NOMO-1 treated with DMSO at 0.1 percent for 48 hours (cell line): Measurements from ENCODE around the gene ELOVL1.

Experiments used
- DNase-seq: peaks from one replicate; lab custom pipeline; 2025; ENCODE audit not compliant: unreplicated experiment; lab: John Stamatoyannopoulos, UW

Gene ELOVL1

DNA sequence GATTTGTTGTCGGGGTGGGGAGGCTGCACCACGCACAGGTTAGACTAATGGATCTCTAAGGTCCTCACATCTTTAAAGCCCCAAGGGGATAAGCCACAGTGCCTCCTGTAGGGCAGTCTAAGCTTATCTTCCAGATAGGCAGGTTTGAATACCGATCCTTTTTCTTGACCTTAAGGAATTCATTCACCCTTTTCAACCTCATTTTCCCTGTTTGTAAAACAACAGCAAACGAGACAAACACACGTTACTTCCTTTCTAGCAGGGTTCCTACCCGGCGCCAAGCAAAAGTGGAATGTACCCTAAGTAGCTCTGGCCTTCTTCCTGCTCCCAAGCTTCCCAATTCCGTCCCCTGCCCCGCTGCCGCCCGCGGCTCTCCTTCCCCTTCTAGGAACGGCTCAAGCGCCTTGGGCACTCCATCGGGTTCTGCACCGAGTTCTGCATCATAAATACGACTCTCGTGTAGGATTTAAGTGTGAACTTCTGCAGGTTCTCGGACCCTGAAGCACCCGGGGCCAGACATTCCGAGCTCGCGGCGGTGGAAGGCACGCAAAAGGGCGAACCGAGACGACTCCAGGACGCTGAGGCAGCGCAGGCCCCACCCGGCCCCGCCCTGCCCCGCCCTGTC, 9.6 kb downstream of the ELOVL1 start:
- peak; percentile 52 for DNase-seq

DNA sequence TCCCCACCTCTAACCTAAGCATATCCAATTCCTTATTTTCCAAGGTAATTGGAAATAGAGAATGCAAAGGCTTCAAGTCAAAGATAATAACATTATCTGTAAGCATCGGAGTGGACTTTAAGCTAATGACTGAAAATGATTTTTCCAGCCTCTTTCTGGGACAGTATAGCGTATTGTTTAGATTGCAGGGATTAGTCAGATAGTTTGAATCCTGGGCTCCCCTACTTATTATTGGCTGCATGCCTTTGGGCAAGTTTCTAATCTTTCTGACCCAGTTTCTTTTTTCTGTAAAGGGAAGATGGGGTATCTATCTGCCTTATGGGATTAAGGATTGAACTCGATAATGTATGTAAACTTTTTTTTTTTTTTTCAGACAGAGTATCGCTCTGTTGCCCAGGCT, 10.6 kb downstream of the ELOVL1 start:
- no peak for DNase-seq

DNA sequence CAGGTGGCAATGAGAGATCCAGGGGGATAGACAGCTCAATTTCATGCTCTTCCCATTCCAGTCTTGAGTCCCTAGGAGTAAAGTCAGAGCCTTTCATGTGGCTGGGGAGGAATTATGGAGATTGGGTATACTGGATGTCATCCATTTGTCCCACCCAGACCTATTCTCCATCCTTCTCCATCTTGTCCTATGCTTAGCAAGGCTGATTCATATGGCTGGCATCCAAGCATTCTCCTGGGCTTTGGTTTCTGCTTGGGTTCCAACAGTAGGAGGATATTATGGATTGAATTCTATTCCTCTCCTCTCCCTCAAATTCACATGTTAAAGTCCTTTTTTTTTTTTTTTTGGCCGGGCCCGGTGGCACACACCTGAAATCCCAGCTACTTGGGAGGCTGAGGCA, 12.9 kb downstream of the ELOVL1 start:
- no peak for DNase-seq

DNA sequence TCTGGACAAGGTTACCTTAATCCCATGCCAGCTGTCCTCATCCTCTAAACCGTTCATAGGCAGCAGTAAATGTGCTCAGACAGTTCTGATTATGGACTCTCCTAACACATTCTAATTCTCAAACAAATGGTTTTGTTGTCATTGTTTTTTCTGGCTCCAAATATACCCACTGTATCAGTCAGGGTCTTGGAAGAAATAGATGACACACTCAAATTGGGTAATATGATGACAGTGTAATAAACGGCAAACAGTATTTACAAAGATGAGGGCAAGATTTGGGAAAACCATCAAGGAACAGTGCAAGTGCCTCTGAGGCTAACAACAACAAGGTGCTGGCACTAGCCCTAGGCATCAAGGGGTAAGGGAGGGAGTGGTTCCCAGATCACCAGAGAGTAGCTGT, 13.3 kb downstream of the ELOVL1 start:
- DNase-seq: no peak

DNA sequence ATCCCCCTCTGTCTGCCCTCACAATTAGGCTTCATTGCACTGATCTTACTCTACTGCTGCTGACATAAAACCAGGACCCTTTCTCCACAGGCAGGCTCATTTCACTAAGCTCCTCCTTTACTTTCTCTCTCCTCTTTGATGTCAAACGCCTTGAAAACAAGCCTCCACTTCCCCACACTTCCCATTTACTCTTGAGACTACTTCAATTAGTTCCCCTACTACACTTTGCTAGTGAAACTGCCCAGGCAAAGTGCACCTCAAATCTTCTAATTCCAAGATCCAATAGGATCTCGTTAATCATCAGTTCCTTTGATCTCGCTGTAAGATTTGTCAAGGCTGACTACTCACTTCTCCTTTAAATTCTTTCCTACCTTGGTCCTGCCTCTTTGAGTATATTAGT, 14.9 kb downstream of the ELOVL1 start:
- no peak for DNase-seq

DNA sequence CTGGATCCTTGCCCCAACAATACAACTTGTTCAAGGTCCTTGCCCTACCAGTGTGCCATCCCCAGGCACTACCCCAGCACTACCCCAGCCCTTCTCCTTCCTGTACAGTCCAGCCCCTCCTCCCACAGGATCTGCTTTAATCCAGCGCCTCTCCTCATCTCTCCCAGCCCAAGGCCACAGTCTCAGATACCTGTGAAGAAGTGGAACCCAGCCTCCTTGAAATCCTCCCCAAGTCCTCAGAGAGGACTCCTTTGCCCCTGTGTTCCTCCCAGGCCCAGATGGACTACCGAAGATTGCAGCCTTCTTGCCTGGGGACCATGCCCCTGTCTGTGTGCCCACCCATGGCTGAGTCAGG, 15.5 kb downstream of the ELOVL1 start:
- no peak for DNase-seq

DNA sequence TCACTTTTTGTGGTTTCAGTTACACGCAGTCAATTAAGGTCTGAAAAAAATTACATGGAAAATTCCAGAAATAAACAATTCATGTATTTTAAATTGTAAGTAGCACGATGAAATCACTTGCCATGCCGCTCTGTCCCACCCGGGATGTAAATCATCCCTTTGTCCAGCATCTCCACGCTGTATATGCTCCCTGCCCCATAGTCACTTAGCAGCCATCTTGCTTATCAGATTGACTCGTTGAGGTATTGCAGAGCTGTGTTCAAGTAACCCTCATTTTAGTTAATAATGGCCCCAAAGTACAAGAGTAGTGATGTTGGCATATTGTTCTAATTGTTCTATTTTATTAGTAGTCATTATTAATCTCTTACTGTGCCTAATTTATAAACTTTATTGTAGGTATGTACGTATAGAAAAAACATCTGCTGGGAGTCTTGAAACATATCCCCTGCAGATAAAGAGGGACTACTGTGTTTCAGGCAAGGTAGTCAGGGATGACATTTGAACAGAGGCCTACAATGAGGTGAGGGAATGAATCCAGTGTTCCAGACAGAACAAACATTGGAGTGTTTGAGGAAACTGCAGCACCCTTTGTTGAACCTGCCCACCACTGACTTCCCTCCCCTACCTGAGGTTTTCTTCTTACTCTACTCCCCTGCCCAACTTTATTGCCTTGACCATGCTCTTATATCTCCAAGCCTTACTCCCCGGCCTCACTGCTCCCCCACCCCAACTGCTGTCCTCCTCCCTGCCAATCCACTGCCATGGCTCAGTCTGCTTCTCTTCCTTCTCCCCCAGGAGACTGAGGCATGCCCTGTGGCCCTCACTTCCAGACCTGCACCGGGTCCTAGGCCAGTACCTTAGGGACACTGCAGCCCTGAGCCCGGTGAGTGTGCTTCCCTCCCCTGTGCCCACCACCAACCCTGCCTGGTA, 16.1 kb downstream of the ELOVL1 start:
- no peak for DNase-seq

DNA sequence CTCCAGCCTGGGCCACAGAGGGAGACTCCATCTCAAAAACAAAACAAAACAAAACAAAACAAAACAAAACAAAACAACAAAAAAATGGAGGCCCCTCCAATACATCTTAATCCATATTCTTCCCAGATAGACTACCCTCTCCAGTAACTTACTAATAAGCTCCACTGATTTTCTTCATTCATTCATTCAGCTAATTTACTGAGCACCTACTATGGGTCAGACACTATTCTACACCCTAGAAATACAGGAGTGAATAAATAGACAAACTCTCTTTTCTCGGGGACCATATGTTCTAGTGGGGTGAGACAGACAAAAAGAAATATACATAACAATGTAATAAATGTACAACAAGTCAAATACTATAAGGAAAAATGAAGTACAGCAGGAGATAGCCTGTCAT, 16.8 kb downstream of the ELOVL1 start:
- no peak for DNase-seq

DNA sequence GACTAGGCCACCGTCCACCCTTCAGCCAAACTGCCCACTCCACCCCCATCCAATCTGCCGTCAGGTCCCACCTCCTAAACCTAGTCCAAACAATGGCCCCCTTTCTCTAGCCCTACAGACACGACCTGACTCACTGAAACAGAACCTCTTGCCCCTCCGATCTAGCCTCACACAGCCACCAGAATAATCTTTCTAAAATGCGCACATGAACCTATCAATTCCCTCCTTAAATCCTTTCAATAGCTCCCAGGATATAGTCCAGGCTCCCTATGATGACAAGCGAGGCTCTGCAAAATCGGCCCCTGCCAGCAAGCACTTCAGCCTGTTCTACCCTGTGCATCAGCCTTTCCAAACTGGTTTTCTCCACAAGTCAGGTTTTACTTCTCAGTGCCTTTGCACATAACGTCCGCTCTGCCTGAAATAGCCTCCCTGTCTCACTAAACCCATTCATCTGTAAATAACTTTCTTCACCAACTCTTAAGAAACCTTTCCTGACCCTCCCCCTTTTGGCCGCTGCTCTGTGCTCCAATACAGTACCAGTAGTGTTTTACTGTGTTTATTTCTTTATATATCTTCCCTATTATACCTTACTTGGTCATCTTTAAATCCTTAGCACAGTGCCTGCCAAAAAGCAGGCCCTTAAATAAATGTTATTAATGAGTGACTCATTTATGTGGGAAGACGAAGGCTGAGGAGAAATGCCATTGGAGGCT, 18.1 kb downstream of the ELOVL1 start:
- DNase-seq: peak; percentile 22

DNA sequence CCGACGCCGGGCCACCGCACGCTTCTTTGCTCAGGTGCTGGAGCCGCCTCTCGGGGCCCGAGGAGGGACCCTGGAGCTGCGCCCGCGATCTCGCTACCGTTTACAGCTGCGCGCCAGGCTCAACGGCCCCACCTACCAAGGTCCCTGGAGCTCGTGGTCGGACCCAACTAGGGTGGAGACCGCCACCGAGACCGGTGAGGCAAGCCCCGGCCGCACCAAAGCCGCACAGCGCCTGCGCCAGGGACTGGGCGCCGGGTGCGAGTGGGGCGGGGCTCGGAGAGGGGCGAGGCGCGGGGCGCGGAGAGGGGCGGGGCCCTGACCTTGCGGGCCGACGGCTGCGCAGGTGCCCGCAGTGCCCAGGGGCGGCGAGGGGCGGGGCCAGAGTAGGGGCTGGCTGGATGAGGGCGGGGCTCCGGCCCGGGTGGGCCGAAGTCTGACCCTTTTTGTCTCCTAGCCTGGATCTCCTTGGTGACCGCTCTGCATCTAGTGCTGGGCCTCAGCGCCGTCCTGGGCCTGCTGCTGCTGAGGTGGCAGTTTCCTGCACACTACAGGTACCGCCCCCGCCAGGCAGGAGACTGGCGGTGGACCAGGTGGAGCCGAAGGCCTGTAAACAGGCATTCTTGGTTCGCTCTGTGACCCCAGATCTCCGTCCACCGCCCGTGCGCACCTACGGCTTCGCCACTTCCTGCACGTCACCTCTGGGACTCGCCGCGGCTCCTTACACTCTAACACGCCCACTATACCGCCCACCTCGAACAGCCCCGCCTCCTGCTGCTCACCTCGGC, 18.8 kb downstream of the ELOVL1 start:
- peak; percentile 31 for DNase-seq

DNA sequence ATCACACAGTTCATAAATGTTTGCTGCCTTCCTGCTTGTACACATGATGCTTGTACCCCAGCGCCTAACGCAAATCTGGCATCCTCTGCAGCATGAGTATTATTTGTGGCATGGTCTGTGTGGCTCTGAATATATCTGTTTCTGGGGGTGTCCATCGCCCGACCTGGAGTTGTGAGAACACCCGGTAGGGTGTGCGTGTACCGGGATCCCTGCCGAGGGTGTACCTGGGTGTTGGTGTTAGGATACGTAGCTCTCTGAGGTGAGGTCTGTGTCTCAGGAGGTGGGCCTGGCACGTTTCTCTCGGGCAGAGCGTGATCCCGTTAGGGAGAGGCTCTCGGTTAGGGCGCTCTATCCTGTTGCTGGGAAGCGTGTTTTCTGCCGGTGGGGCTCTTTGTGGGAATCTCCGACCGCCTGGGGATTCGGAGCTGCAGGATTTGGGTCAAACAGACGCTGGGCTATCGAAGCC, 19.4 kb downstream of the ELOVL1 start:
- DNase-seq: no peak

DNA sequence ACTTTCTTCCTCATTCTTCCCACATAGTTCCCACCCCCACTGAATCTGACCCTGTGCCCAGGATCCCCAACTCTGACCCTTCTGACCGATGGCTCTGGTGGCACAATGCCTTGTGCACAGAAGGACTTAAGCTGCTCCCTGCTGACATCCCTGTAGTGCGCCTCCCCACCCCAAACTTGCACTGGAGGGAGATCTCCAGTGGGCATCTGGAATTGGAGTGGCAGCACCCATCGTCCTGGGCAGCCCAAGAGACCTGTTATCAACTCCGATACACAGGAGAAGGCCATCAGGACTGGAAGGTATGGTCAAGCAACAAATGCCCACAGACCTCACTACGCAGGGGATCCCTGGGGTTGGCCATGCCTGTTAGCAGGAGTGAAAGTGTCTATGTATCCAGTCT, 21.2 kb downstream of the ELOVL1 start:
- DNase-seq: no peak

DNA sequence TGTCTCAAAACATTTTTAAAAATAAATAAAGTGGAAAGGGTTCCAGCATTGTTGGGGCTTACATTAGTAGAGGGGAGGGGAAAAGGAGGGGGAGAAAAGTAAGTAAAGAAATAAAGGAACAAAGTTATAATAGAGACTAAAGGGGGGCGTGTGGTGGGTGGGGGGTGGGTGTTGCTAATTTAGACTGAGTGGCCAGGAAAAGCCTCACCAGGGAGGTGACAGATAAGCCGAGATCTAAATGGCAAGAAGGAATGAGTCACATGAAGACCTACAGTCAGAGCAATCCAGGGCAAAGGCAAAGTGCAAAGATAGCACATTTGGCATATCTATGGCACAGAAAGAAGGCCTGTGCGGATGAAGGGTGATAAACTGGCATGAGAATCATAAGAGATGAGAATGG, 22.7 kb downstream of the ELOVL1 start:
- DNase-seq: no peak

DNA sequence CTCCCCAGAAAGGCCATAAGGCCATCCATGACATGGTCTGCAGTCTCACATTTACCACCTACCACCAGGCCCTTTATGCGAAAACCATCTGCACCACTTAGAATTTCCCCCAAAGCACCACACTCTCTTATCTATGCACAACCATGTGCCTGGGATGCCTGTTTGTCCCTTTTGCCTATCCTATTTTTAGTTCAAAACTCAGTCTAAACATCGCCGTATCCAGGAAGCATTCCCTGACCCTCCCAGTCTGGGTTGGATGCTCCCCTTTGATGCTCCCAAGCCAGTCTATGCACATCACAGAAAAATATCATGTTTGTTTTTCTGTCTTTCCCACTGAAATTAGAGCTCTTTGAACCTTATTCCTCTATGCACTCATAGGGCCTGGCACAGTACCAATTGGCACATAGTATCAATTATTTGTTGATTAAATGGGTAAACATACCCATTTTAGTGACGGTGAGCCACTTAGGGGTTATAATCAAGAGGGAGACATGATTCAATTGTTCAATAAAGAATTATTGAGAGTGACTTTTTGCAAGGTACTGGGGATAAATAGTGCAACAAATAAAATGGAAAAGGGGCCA, 23.5 kb downstream of the ELOVL1 start:
- no peak for DNase-seq

DNA sequence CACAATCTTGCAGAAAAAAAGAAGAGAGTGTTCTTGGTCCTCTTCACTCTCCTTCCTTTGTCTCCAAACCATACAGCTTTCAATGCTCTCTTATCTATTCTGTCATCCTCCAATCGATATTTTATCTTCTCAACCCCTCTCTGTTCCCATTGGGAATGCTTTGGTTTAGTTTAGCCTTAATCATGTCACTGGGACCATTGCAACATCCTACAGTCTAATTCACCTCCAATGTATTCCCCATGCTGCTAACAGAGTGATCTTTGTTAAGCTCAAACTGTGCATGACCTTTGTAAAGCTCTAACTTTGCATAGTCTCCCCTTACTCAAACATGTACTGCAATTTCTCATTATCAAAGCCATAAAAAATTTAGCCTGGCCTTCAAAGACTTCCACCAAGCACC, 27.3 kb downstream of the ELOVL1 start:
- DNase-seq: no peak

DNA sequence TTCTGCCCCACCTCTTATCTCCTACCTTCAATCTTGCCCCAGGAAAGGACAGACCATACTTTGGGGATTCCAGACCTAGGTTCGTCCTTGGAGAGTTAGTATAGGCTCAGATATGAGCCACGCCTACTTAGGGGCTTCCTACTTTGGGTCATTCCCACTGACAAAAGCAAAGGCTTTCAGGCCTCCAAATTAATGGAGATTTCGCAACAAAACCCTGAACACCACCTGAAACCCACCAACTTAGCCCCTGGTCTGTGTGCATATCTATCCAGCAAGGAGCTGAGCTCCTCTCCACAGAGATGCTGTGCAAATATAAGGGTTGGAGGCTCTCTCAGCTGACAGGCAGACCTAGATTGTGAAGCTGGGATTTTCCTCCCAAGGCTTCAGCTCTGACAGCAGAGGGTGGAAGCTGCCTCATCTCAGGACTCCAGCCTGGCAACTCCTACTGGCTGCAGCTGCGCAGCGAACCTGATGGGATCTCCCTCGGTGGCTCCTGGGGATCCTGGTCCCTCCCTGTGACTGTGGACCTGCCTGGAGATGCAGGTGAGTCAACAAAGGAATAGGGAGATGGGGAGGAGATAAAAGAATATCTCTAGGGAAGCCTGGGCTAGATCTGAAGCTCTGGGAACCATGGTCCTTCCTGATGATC, 28.1 kb downstream of the ELOVL1 start:
- DNase-seq: no peak

DNA sequence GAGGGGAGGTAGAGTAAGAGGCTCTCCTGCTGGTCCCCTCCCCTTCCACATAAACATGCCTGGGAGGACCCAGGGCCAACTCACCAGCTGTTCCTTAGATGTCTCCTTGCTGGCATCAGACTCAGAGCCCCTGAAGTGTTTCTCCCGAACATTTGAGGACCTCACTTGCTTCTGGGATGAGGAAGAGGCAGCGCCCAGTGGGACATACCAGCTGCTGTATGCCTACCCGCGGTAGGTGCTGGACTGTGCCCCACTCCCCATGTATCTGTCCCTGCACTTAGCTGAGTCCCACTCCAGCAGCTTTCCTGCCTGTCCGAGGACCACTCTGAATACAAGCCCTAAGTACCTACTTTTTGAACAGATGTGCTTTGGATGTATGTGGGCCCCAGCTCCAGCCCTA, 29.8 kb downstream of the ELOVL1 start:
- no peak for DNase-seq

DNA sequence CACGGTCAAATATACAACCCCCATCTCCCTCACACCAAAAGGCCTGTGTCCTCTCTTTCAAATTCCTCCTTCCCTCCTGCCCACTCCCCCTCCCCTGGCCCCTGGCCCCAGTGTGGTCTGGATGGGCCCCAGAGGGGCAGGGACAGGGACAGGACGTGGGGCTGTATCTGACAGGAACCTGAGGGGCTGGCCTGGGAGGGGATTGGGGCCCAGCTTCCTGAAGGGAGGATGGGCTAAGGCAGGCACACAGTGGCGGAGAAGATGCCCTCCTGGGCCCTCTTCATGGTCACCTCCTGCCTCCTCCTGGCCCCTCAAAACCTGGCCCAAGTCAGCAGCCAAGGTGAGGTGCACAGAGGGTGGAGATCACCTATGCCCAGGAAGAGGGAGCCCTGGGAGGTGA, 30.2 kb downstream of the ELOVL1 start, which contains the start of gene MPL:
MPL (plus strand) TSS at position 231 of the 400 bp plus-strand sequence; CDS start at position 262, 31 bp downstream.
- no peak for DNase-seq

DNA sequence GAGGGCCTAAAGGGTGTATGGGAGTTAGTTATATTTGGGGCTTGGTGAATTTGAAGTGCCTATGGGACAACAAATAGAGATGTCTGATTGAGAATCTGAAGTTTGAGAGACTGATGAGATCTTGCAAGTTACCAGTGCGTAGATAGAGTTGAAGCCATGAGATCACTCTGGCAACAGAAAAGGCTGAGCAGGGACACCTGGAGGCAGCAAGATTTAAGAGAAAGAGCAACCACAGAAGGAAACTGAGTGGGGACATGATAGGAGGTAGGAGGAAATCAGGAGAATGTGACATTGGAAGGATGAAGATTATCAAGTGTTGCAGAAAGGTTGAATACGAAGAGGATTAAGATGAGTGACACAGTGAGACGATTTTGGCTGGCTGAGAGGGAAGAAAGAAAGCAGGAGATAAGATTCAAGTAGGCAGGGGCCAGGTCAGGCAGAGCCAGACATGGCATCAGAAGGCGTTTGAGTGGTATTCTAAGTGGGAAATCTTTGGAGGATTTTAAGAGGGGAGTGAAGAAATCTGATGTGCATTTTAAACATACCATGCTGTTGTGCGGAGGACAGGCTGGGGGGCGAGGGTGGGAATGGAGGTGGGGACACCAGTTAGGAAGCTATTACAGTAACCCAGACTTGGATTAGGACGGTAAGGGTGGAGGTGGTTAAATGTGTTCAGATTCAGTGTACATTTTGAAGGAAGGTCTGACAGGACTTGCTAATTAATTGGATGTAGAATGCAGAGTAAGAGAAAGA, 33.2 kb downstream of the ELOVL1 start:
- DNase-seq: no peak
